Uterus (tissue), 2 donors: Measurements from ENCODE around the gene TMEM131.
"Not testable (repeated sequence)": the region's sequence is repeated elsewhere in the genome, so short reads cannot be mapped to it uniquely, and the experiment has no call there.

ENCODE experiments used
- CTCF ChIP-seq, 4 experiments: fragments of 200-600 bp in 2 of 4; fragments of 450-650 bp in 2 of 4; sonication (generic) in 2 of 4; IDR thresholded peaks; one replicate each; pipeline ENCODE4 v1.5.1; 2016 to 2019; ENCODE audit warnings: antibody characterized with exemption in 4 of 4, mild to moderate bottlenecking in 2 of 4, moderate library complexity in 1 of 4
- POLR2A ChIP-seq, 2 donors: fragments of 450-650 bp; IDR thresholded peaks; one replicate each; pipeline ENCODE4 v1.6.1; 2016; ENCODE audit warnings: antibody characterized with exemption in 2 of 2, mild to moderate bottlenecking in 1 of 2, moderate library complexity in 1 of 2

- not testable (repeated sequence) for TF ChIP-seq CTCF, POLR2A (IDR thresholded peaks at IDR 0.05)
These were observed 149.0 kb downstream of the TMEM131 start for GRCh38 chr2:97846716-97847115.
